Aorta (tissue), 5 donors: Measurements from ENCODE around the gene ADAMTS16. TPM values are rescaled to one million over a fixed set of nuclear protein-coding genes. Genes with fewer than 3 reads are reported as not detected.
"Not testable (repeated sequence)": the region's sequence is repeated elsewhere in the genome, so short reads cannot be mapped to it uniquely, and the experiment has no call there.

Source experiments
- ATAC-seq: fragments of 200-7000 bp; cut with Tn5 transposase; one replicate; pipeline ENCODE4 v1.9.1; 2022; ENCODE audit warnings: moderate library complexity; ENCODE audit not compliant: low FRiP score
- DNase-seq, 2 donors: peaks; one replicate each; pipeline ENCODE4 v3.0.0-alpha.2; 2020
- H3K27ac ChIP-seq, 2 donors: one replicate each; pipeline ENCODE4 v1.5.1; 2013; ENCODE audit warnings: low read length in 2 of 2, mild to moderate bottlenecking in 2 of 2, moderate library complexity in 2 of 2, control low read depth in 1 of 2, inconsistent platforms in 1 of 2, low read depth in 1 of 2
- H3K27me3 ChIP-seq, 2 donors: one replicate each; pipeline ENCODE4 v1.6.1; 2013; ENCODE audit warnings: control low read depth in 1 of 2, low read length in 1 of 2, mild to moderate bottlenecking in 1 of 2, moderate library complexity in 1 of 2; ENCODE audit not compliant: insufficient read depth in 2 of 2, control insufficient read depth in 1 of 2
- H3K36me3 ChIP-seq, 2 donors: one replicate each; pipeline ENCODE4 v1.6.1; 2013; ENCODE audit warnings: control low read depth in 1 of 2, low read length in 1 of 2, mild to moderate bottlenecking in 1 of 2; ENCODE audit not compliant: insufficient read depth in 2 of 2, control insufficient read depth in 1 of 2
- H3K4me1 ChIP-seq, 2 donors: one replicate each; pipeline ENCODE4 v1.6.1; 2013; ENCODE audit warnings: low read length in 2 of 2, control low read depth in 1 of 2, mild to moderate bottlenecking in 1 of 2, moderate library complexity in 1 of 2; ENCODE audit not compliant: insufficient read depth in 2 of 2, control insufficient read depth in 1 of 2
- H3K4me3 ChIP-seq, 2 donors: one replicate each; pipeline ENCODE4 v1.5.1; 2013; ENCODE audit warnings: low read length in 2 of 2, control low read depth in 1 of 2, mild to moderate bottlenecking in 1 of 2
- H3K9me3 ChIP-seq: one replicate; pipeline ENCODE4 v1.6.1; 2013; ENCODE audit warnings: mild to moderate bottlenecking, low read length; ENCODE audit not compliant: control insufficient read depth
- WGBS, 2 donors: extraction: QIAGEN DNeasy Blood & Tissue Kit; methylation state at CpG; one replicate each; pipeline ENCODE4 v1.1.7; 2013; 5-methylcytosine and 5-hydroxymethylcytosine counted together
- intact Hi-C, 2 donors: fragments of 100-400 bp; cut with DNase I; formaldehyde crosslinking; loops; one replicate each; pipeline versions ENCODE4 v1.14.2 to v1.15.0; 2022
- polyA plus RNA-seq, 2 donors: library from polyadenylated mRNA; stranded (reverse); fragments of 200-250 nt; gene quantifications; one replicate each; pipeline ENCODE4 v1.2.3, GENCODE V29; 2013
- total RNA-seq, 2 donors: library from RNA; stranded (reverse); fragmentation: NEBNext Ultra II Directional; extraction: Animal tissue kit (Norgen Biotek cat#: 25700); gene quantifications; one replicate each; pipeline ENCODE4 v1.2.1, GENCODE V29; 2021
- donor health status: healthy with polysubstance abuse.
- donor health status: Bipolar disorder and iron deficiency.
- donor health status: DM: no; HTN: no; CAD: no.
- donor health status: DM: no; HTN: no; CAD: no.
- donor health status: DM: yes; HTN: yes; CAD: no.

Gene ADAMTS16
- total and polyA plus RNA-seq, 4 donors: 0.10 to 0.81 TPM; not detected in 2

DNA sequence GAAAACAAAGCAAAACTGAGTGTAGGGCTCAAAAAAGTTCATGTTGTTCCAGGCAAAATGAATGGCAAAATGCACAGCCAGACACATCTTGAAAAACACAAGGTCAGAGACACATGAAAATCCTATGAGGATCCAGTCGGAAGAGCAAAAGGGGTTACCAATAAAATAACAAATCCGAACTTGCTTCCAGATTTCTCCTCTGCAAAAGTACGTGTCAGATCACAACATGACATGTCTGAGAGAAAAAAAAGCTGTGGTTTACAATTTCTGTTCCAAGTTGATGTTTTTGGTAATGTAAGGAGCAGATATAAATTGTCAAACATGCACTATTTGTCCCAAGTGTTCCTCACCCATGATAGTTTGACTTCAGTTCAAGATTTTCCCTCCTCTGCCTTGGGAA lies 15.9 kb upstream of the ADAMTS16 start:
- DNase-seq (no peak), ATAC-seq (no peak)
- no peaks in the 10 kb centered on the region for H3K9me3 ChIP-seq
- no peaks in the 10 kb centered on the region for H3K36me3 ChIP-seq
- 34 to 51% methylated on average over 3 of the region's 3 CpGs for WGBS, 2 donors
- H3K27me3 ChIP-seq: no peaks in the 10 kb centered on the region
- no peak overlapping the region for H3K4me3 ChIP-seq
- no peak overlapping the region for H3K27ac ChIP-seq
- intact Hi-C loops: no loop called here
- no peaks in the 10 kb centered on the region for H3K4me1 ChIP-seq

DNA sequence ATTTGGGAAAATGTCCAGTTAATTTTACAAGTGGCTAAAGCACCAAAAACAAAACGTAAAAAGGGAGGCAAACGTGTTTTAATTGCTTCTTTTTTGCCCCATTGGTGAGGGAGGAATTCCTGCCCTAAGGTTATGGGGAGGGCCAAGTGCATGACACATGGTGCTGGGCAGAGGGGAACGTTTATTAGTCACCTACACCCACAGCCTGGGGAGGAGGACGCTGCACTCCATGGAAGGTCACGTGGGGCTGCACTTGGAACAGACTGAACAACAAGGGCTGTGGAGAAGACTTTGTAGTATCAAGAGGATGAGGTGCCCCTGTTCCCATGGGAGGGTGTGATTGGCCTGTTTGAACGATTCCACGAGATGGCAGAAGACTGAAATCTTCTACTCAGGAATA lies 13.7 kb upstream of the ADAMTS16 start:
- Histone ChIP-seq H3K9me3 (no peaks in the 10 kb centered on the region), H3K27me3 (no peaks in the 10 kb centered on the region), H3K27ac (no peak overlapping the region), H3K4me3 (no peak overlapping the region), H3K4me1 (no peaks in the 10 kb centered on the region), H3K36me3 (no peaks in the 10 kb centered on the region)
- ATAC-seq (no peak), DNase-seq (no peak)
- WGBS, 2 donors: 40 to 44% methylated on average over 7 of the region's 7 CpGs
- intact Hi-C loops: no loop called here

DNA sequence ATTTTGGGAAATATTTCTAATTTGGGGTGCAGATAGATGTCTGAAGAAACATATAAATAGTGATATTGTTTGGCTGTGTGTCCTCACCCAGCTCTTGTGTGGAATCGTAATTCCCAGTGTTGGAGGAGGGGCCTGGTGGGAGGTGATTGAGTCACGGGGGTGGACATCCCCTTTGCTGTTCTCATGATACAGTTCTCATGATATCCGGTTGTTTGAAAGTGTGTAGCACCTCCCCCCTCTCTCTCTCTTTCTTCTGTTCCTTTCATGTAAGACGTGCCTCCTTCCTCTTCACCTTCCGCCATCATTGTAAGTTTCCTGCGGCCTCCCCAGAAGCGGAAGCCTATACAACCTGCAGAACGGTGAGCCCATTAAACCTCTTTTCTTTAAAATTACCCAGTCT lies 11.4 kb upstream of the ADAMTS16 start:
- intact Hi-C loops: no loop called here
- no peak overlapping the region for H3K4me3 ChIP-seq
- DNase-seq (no peak), ATAC-seq (no peak)
- 77 to 80% methylated on average over 8 of the region's 8 CpGs for WGBS, 2 donors
- H3K4me1 ChIP-seq: no peaks in the 10 kb centered on the region
- peaks cover under 1% of the 10 kb centered on the region for H3K9me3 ChIP-seq
- H3K27me3 ChIP-seq: no peaks in the 10 kb centered on the region
- no peaks in the 10 kb centered on the region for H3K36me3 ChIP-seq
- H3K27ac ChIP-seq: no peak overlapping the region

- H3K4me3 ChIP-seq: no peak overlapping the region
- H3K36me3 ChIP-seq: no peaks in the 10 kb centered on the region
- no peak for DNase-seq
- H3K27me3 ChIP-seq: no peaks in the 10 kb centered on the region
- H3K4me1 ChIP-seq: no peaks in the 10 kb centered on the region
- 82% methylated on average over 10 of the region's 10 CpGs for WGBS, 2 donors
- intact Hi-C loops: no loop called here
- H3K9me3 ChIP-seq: peaks cover 2% of the 10 kb centered on the region
- H3K27ac ChIP-seq: no peak overlapping the region
- no peak for ATAC-seq
Measured at GRCh38 chr5:5132234-5132633, 7.9 kb upstream of the ADAMTS16 start.

DNA sequence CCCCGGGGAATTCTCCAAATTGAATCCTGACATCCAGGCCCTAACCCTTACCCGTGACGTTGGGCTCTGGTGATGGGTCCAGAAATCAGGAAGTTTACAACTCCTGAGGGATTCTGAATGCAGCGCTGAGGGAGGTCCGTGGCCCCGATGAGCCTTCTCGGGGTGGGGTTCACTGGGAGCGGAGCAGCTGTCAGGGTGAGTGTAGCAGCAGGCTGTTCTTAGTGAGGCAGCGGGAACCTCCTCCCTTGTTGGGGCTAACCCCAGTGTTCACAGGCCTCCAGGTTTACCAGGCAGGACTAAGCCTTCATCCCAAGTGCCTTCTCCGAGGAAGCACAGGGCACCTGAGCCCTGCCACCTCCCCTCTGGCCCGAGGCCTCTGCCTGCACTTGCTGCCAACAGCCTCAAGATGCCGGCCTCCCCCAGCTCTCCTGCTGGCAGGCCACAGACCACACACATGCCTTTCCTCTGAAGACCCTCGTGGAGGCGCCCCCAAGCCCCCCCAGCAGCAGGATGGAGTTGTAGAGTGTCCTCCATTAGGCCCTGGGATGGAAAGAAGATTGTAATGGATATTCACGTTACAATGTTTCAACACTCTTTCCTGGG lies 7.3 kb upstream of the ADAMTS16 start:
- intact Hi-C loops: no loop called here
- no peaks in the 10 kb centered on the region for H3K4me1 ChIP-seq
- H3K9me3 ChIP-seq: peaks cover 2% of the 10 kb centered on the region

DNA sequence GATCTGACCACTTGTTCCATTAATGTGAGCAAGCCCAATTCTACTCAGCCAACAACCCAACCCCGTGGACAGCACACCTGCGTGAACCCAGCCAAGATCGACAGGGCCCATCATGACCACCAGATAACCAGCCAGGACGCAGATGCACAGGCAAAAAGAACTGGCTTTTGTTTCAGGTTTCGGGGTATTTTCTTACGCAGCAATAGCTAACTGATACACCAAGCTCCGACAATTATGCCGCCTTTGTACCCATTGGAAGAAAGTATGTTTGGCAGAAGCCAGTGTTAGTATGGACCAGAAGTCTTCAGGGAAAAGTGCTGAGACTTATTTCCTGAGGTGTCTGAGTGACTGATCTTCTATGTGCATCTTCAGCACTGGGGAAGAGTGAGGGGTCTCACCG lies 6.0 kb upstream of the ADAMTS16 start:
- whole genome bisulfite sequencing, 2 donors: 98 to 99% methylated on average over 9 of the region's 9 CpGs
- no peak for ATAC-seq
- no peaks in the 10 kb centered on the region for H3K36me3 ChIP-seq

More for the DNA sequence above, 7.3 kb upstream of the ADAMTS16 start:
- Histone ChIP-seq H3K4me3 (no peak overlapping the region), H3K27ac (no peak overlapping the region), H3K36me3 (no peaks in the 10 kb centered on the region), H3K27me3 (no peaks in the 10 kb centered on the region)
- WGBS, 2 donors: 79 to 80% methylated on average over 15 of the region's 15 CpGs
- ATAC-seq (no peak), DNase-seq (no peak)

GRCh38 chr5:5135957-5136676 lies 4.0 kb upstream of the ADAMTS16 start:
- intact Hi-C loops: no loop called here
- WGBS, 2 donors: 34 to 38% methylated on average over 8 of the region's 8 CpGs
- no peak overlapping the region for H3K4me3 ChIP-seq

More for the DNA sequence above, 6.0 kb upstream of the ADAMTS16 start:
- Histone ChIP-seq H3K27me3 (no peaks in the 10 kb centered on the region), H3K9me3 (peaks cover 2% of the 10 kb centered on the region), H3K4me1 (no peaks in the 10 kb centered on the region), H3K4me3 (no peak overlapping the region), H3K27ac (no peak overlapping the region)
- intact Hi-C loops: no loop called here
- no peak for DNase-seq

DNA sequence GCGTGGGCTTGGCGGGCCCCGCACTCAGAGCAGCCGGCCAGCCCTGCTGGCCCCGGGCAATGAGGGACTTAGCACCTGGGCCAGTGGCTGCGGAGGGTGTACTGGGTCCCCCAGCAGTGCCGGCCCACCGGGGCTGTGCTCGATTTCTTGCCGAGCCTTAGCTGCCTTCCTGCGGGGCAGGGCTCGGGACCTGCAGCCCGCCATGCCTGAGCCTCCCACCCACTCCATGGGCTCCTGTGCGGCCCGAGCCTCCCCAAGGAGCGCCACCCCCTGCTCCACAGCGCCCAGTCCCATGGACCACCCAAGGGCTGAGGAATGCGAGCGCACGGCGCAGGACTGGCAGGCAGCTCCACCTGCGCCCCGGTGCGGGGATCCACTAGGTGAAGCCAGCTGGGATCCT lies 2.3 kb upstream of the ADAMTS16 start:
- 94 to 97% methylated on average over 19 to 24 of the region's 24 CpGs for WGBS, 2 donors
- H3K4me3 ChIP-seq, H3K36me3 ChIP-seq, H3K9me3 ChIP-seq, DNase-seq, H3K27ac ChIP-seq, intact Hi-C loops, H3K27me3 ChIP-seq, ATAC-seq, H3K4me1 ChIP-seq: not testable (repeated sequence)

More at GRCh38 chr5:5135957-5136676, 4.0 kb upstream of the ADAMTS16 start:
- peaks cover 2% of the 10 kb centered on the region for H3K9me3 ChIP-seq
- H3K27ac ChIP-seq: no peak overlapping the region
- DNase-seq (no peak), ATAC-seq (no peak)
- H3K27me3 ChIP-seq: peaks cover 0 to 2% of the 10 kb centered on the region in 2 donors
- no peaks in the 10 kb centered on the region for H3K4me1 ChIP-seq
- H3K36me3 ChIP-seq: no peaks in the 10 kb centered on the region

DNA sequence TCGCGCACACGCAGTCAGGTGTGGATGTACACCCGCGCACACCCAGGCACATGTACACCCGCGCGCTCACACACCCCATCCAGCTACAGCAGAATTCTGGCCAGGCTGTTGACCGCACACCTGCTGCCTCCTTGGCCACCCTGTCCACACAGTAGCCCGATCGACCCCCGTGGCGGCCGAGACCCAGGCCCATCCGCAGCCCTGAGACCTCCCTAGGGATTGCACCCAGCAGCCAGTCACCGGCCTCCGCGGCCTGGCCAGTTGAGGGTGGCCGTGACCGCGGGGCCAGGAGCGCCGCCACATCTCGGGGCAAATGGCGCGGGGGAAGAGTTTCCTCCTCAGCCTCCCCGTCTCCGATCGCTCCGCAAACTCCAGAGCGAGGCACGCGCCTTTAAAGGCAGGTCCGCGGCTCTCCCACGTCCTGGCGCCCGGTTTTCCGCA lies 774 bp upstream of the ADAMTS16 start:
- 13 to 17% methylated on average over 39 of the region's 39 CpGs for WGBS, 2 donors
- intact Hi-C loops: no loop called here
- DNase-seq (no peak), ATAC-seq (no peak)
- H3K4me1 ChIP-seq: no peaks in the 10 kb centered on the region
- no peaks in the 10 kb centered on the region for H3K9me3 ChIP-seq
- H3K27ac ChIP-seq: no peak overlapping the region
- peaks cover 0 to 2% of the 10 kb centered on the region in 2 donors for H3K27me3 ChIP-seq
- H3K4me3 ChIP-seq: no peak overlapping the region
- H3K36me3 ChIP-seq: no peaks in the 10 kb centered on the region
